Measurements from ENCODE around the gene SLC30A2. TPM values are rescaled to one million over a fixed set of nuclear protein-coding genes. Genes with fewer than 3 reads are reported as not detected.

The SLC30A2 gene
- total and polyA plus RNA-seq, 9 of the 15 experiments (the other 6 are each of a cell fraction or from before 2014, with no cell fraction given), result 0.01 to 0.18 (median 0.06) TPM; not detected in 3

DNA sequence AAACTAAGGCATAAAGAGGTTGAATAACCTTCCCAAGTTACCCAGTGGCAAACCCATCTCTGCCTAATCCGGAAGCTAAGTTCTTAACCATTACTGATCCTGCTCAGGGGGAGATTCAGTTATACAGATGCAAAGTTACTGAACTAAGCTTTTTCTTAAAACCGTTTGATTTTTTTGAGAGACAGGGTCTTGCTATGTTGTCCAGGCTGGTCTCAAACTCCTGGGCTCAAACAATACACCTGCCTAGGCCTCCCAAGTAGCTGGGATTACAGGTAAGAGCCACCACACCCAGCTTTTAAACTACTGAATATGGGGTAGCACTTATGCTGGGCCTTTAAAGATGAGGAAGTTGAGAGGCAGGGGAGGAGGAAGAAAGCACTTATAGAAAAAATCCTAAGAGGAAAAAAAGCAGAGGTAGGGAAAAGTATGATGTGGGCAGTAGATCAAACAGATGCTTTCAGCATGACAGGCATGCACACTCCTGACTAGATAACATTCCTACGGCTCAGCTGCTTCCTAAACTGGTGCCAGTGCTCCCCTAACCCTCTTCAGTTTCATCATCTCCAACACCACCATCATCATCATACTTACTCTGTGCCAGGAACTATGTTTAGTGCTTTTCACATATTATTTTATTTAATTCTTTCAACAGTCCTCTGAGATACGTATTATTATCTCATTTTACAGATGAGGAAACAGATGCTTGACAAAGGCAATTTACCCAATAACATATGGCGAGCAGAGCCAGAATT is 53.8 kb downstream of the SLC30A2 start (continued):
- TF ChIP-seq, protein P1, sequence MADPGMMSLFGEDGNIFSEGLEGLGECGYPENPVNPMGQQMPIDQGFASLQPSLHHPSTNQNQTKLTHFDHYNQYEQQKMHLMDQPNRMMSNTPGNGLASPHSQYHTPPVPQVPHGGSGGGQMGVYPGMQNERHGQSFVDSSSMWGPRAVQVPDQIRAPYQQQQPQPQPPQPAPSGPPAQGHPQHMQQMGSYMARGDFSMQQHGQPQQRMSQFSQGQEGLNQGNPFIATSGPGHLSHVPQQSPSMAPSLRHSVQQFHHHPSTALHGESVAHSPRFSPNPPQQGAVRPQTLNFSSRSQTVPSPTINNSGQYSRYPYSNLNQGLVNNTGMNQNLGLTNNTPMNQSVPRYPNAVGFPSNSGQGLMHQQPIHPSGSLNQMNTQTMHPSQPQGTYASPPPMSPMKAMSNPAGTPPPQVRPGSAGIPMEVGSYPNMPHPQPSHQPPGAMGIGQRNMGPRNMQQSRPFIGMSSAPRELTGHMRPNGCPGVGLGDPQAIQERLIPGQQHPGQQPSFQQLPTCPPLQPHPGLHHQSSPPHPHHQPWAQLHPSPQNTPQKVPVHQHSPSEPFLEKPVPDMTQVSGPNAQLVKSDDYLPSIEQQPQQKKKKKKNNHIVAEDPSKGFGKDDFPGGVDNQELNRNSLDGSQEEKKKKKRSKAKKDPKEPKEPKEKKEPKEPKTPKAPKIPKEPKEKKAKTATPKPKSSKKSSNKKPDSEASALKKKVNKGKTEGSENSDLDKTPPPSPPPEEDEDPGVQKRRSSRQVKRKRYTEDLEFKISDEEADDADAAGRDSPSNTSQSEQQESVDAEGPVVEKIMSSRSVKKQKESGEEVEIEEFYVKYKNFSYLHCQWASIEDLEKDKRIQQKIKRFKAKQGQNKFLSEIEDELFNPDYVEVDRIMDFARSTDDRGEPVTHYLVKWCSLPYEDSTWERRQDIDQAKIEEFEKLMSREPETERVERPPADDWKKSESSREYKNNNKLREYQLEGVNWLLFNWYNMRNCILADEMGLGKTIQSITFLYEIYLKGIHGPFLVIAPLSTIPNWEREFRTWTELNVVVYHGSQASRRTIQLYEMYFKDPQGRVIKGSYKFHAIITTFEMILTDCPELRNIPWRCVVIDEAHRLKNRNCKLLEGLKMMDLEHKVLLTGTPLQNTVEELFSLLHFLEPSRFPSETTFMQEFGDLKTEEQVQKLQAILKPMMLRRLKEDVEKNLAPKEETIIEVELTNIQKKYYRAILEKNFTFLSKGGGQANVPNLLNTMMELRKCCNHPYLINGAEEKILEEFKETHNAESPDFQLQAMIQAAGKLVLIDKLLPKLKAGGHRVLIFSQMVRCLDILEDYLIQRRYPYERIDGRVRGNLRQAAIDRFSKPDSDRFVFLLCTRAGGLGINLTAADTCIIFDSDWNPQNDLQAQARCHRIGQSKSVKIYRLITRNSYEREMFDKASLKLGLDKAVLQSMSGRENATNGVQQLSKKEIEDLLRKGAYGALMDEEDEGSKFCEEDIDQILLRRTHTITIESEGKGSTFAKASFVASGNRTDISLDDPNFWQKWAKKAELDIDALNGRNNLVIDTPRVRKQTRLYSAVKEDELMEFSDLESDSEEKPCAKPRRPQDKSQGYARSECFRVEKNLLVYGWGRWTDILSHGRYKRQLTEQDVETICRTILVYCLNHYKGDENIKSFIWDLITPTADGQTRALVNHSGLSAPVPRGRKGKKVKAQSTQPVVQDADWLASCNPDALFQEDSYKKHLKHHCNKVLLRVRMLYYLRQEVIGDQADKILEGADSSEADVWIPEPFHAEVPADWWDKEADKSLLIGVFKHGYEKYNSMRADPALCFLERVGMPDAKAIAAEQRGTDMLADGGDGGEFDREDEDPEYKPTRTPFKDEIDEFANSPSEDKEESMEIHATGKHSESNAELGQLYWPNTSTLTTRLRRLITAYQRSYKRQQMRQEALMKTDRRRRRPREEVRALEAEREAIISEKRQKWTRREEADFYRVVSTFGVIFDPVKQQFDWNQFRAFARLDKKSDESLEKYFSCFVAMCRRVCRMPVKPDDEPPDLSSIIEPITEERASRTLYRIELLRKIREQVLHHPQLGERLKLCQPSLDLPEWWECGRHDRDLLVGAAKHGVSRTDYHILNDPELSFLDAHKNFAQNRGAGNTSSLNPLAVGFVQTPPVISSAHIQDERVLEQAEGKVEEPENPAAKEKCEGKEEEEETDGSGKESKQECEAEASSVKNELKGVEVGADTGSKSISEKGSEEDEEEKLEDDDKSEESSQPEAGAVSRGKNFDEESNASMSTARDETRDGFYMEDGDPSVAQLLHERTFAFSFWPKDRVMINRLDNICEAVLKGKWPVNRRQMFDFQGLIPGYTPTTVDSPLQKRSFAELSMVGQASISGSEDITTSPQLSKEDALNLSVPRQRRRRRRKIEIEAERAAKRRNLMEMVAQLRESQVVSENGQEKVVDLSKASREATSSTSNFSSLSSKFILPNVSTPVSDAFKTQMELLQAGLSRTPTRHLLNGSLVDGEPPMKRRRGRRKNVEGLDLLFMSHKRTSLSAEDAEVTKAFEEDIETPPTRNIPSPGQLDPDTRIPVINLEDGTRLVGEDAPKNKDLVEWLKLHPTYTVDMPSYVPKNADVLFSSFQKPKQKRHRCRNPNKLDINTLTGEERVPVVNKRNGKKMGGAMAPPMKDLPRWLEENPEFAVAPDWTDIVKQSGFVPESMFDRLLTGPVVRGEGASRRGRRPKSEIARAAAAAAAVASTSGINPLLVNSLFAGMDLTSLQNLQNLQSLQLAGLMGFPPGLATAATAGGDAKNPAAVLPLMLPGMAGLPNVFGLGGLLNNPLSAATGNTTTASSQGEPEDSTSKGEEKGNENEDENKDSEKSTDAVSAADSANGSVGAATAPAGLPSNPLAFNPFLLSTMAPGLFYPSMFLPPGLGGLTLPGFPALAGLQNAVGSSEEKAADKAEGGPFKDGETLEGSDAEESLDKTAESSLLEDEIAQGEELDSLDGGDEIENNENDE (IDR thresholded peaks at IDR 0.05; ENCODE audit: low read depth, low read length), result no peak
- no peak for TF ChIP-seq GABPB2 (CRISPR knock-in tag; conservative IDR thresholded peaks at IDR 0.05)
- TF ChIP-seq MECOM (CRISPR knock-in tag; IDR thresholded peaks at IDR 0.05), result peak; percentile 84
- no peak for TF ChIP-seq ZNF316 (IDR thresholded peaks at IDR 0.05)
- TF ChIP-seq TEAD2 (tag; IDR thresholded peaks at IDR 0.05), result 0 out of 2 replicates have a peak, but pooled peaks have one; percentile 48
- TF ChIP-seq DNMT1 (IDR thresholded peaks at IDR 0.05), result no peak
- TF ChIP-seq, protein P2, sequence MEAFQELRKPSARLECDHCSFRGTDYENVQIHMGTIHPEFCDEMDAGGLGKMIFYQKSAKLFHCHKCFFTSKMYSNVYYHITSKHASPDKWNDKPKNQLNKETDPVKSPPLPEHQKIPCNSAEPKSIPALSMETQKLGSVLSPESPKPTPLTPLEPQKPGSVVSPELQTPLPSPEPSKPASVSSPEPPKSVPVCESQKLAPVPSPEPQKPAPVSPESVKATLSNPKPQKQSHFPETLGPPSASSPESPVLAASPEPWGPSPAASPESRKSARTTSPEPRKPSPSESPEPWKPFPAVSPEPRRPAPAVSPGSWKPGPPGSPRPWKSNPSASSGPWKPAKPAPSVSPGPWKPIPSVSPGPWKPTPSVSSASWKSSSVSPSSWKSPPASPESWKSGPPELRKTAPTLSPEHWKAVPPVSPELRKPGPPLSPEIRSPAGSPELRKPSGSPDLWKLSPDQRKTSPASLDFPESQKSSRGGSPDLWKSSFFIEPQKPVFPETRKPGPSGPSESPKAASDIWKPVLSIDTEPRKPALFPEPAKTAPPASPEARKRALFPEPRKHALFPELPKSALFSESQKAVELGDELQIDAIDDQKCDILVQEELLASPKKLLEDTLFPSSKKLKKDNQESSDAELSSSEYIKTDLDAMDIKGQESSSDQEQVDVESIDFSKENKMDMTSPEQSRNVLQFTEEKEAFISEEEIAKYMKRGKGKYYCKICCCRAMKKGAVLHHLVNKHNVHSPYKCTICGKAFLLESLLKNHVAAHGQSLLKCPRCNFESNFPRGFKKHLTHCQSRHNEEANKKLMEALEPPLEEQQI (IDR thresholded peaks at IDR 0.05), result no peak
- TF ChIP-seq ZNF263 (CRISPR knock-in tag; IDR thresholded peaks at IDR 0.05; ENCODE audit: borderline replicate concordance), result peak; percentile 75
- TF ChIP-seq ATF7 (IDR thresholded peaks at IDR 0.05), result no peak
- TF ChIP-seq RCOR1 (IDR thresholded peaks at IDR 0.05; ENCODE audit: borderline replicate concordance in 1 of 2, low read depth in 2 of 2, low read length in 2 of 2), result peak in 1 of 2 experiments; percentile 7; a peak in 1 of 4 replicates
- peak; percentile 38 for TF ChIP-seq RBM25 (IDR thresholded peaks at IDR 0.05; ENCODE audit: low read depth, low read length, severe bottlenecking)
- TF ChIP-seq, protein P3, sequence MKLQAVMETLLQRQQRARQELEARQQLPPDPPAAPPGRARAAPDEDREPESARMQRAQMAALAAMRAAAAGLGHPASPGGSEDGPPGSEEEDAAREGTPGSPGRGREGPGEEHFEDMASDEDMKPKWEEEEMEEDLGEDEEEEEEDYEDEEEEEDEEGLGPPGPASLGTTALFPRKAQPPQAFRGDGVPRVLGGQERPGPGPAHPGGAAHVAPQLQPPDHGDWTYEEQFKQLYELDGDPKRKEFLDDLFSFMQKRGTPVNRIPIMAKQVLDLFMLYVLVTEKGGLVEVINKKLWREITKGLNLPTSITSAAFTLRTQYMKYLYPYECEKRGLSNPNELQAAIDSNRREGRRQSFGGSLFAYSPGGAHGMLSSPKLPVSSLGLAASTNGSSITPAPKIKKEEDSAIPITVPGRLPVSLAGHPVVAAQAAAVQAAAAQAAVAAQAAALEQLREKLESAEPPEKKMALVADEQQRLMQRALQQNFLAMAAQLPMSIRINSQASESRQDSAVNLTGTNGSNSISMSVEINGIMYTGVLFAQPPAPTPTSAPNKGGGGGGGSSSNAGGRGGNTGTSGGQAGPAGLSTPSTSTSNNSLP (IDR thresholded peaks at IDR 0.05; ENCODE audit: borderline replicate concordance, low read depth, low read length), result no peak
